K562 (cell line): ENCODE results near the gene IMPDH2. TPM values are rescaled to one million over a fixed set of nuclear protein-coding genes. Genes with fewer than 3 reads are reported as not detected.

Source experiments
- ARID4B ChIP-seq: sonication (generic); formaldehyde crosslinking; IDR thresholded peaks from 2 replicates; pipeline ENCODE4 v1.8.0; 2022; ENCODE audit warnings: mild to moderate bottlenecking, missing genetic modification reagents
- ILF3 ChIP-seq: fragments of 450-650 bp; IDR thresholded peaks from 2 replicates; pipeline ENCODE4 v1.6.1; 2018; ENCODE audit warnings: antibody characterized with exemption, mild to moderate bottlenecking, moderate library complexity, borderline replicate concordance
- JUN ChIP-seq, 2 experiments: sonication (generic) in 1 of 2; formaldehyde crosslinking in 1 of 2; IDR thresholded peaks; 2 replicates each; pipeline versions ENCODE4 v1.6.1 to v1.8.0; 2012 to 2022; ENCODE audit warnings: borderline replicate concordance in 2 of 2, mild to moderate bottlenecking in 2 of 2, improper control_type of control experiment in 1 of 2, low read depth in 1 of 2, low read length in 1 of 2, missing genetic modification reagents in 1 of 2
- KLF1 ChIP-seq: fragments of 450-650 bp; IDR thresholded peaks from 2 replicates; pipeline ENCODE4 v1.6.1; 2016; ENCODE audit warnings: missing genetic modification characterization, missing compliant biosample characterization
- MEIS2 ChIP-seq: fragments of 450-650 bp; IDR thresholded peaks from 2 replicates; pipeline ENCODE4 v1.6.1; 2014; ENCODE audit warnings: mild to moderate bottlenecking; ENCODE audit not compliant: partially characterized antibody
- MNT ChIP-seq, 2 experiments: fragments of 450-650 bp; conservative IDR thresholded peaks; 2 replicates each; pipeline ENCODE4 v1.6.1; 2017; ENCODE audit warnings: mild to moderate bottlenecking in 2 of 2, moderate library complexity in 2 of 2
- NEUROD1 ChIP-seq: fragments of 150-350 bp; IDR thresholded peaks from 2 replicates; pipeline ENCODE4 v1.6.1; 2014; ENCODE audit warnings: borderline replicate concordance, low read length, low read depth; ENCODE audit not compliant: partially characterized antibody
- RBBP5 ChIP-seq: fragments of 200-600 bp; sonication (generic); IDR thresholded peaks from 2 replicates; pipeline ENCODE4 v1.6.1; 2012; ENCODE audit warnings: borderline replicate concordance, mild to moderate bottlenecking, low read length, control low read depth, inconsistent platforms; ENCODE audit not compliant: insufficient read depth, poor library complexity, severe bottlenecking
- ZEB2 ChIP-seq: fragments of 450-650 bp; IDR thresholded peaks from 2 replicates; pipeline ENCODE4 v1.6.1; 2016
- ZKSCAN3 ChIP-seq: fragments of 250-450 bp; sonication (Bioruptor Pico); IDR thresholded peaks from 2 replicates; pipeline ENCODE4 v1.4.0; 2020
- polyA plus RNA-seq, 8 experiments: library from polyadenylated mRNA; depleted of rRNA in 4 of 8; stranded (reverse) in 5 of 8; unstranded in 3 of 8; fragments of >200 nt; fragmentation: Nextera tagmentation in 2 of 8; fragmentation: Illumina TruSeq in 1 of 8; extraction: Ambion mirVana in 2 of 8; extraction: Trizol in 1 of 8; gene quantifications; 2 replicates each; pipeline versions ENCODE4 v1.2.1 to v1.2.3, GENCODE V29; 2011 to 2014; ENCODE audit warnings: inconsistent platforms in 1 of 8, missing spikeins in 1 of 8
- total RNA-seq, 7 experiments: library from RNA; depleted of rRNA in 6 of 7; stranded (reverse); fragments of >200 nt in 6 of 7; fragmentation: Illumina TruSeq in 2 of 7; extraction: Trizol in 2 of 7; gene quantifications; 2 replicates each; pipeline versions ENCODE4 v1.2.1 to v1.2.3, GENCODE V29; 2011 to 2021; ENCODE audit warnings: low replicate concordance in 1 of 7
- TF ChIP-seq, protein P1 (sequence below): sonication (generic); formaldehyde crosslinking; IDR thresholded peaks from 2 replicates; pipeline ENCODE4 v1.8.0; 2022; ENCODE audit warnings: mild to moderate bottlenecking, missing genetic modification reagents
- TF ChIP-seq, protein P2 (sequence below): fragments of 150-350 bp; IDR thresholded peaks from 2 replicates; pipeline ENCODE4 v1.6.1; 2014; ENCODE audit warnings: low read depth, mild to moderate bottlenecking, low read length, borderline replicate concordance

Gene IMPDH2
- total and polyA plus RNA-seq, 9 of the 15 experiments (the other 6 are each of a cell fraction or from before 2014, with no cell fraction given): 318 to 507 (median 366) TPM

- TF ChIP-seq MEIS2 (peak; percentile 70), ZEB2 (no peak), JUN (IDR thresholded peaks at IDR 0.05; ENCODE audit: borderline replicate concordance, low read depth, low read length) (peak; percentile 72), JUN (CRISPR knock-in tag; IDR thresholded peaks at IDR 0.05; ENCODE audit: borderline replicate concordance) (no peak), ARID4B (CRISPR knock-in tag) (peak; percentile 86), RBBP5 (peak; percentile 47), MNT (conservative IDR thresholded peaks at IDR 0.05) (peak; percentile 57 to 80), ILF3 (peak; percentile 69; the same call in 1 of the 2 replicates), NEUROD1 (peak; percentile 56), KLF1 (tag) (0 out of 2 replicates have a peak, but pooled peaks have one; percentile 43), ZKSCAN3 (CRISPR knock-in tag) (no peak)
- TF ChIP-seq, protein P1, sequence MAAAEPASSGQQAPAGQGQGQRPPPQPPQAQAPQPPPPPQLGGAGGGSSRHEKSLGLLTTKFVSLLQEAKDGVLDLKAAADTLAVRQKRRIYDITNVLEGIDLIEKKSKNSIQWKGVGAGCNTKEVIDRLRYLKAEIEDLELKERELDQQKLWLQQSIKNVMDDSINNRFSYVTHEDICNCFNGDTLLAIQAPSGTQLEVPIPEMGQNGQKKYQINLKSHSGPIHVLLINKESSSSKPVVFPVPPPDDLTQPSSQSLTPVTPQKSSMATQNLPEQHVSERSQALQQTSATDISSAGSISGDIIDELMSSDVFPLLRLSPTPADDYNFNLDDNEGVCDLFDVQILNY (CRISPR knock-in tag): 0 out of 2 replicates have a peak, but pooled peaks have one; percentile 31
- TF ChIP-seq, protein P2, sequence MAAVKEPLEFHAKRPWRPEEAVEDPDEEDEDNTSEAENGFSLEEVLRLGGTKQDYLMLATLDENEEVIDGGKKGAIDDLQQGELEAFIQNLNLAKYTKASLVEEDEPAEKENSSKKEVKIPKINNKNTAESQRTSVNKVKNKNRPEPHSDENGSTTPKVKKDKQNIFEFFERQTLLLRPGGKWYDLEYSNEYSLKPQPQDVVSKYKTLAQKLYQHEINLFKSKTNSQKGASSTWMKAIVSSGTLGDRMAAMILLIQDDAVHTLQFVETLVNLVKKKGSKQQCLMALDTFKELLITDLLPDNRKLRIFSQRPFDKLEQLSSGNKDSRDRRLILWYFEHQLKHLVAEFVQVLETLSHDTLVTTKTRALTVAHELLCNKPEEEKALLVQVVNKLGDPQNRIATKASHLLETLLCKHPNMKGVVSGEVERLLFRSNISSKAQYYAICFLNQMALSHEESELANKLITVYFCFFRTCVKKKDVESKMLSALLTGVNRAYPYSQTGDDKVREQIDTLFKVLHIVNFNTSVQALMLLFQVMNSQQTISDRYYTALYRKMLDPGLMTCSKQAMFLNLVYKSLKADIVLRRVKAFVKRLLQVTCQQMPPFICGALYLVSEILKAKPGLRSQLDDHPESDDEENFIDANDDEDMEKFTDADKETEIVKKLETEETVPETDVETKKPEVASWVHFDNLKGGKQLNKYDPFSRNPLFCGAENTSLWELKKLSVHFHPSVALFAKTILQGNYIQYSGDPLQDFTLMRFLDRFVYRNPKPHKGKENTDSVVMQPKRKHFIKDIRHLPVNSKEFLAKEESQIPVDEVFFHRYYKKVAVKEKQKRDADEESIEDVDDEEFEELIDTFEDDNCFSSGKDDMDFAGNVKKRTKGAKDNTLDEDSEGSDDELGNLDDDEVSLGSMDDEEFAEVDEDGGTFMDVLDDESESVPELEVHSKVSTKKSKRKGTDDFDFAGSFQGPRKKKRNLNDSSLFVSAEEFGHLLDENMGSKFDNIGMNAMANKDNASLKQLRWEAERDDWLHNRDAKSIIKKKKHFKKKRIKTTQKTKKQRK: no peak
These were observed at the start of gene IMPDH2 (continued) for GRCh38 chr3:49028673-49029562.
